ENCODE results near the gene DDX31. TPM values are rescaled to one million over a fixed set of nuclear protein-coding genes. Genes with fewer than 3 reads are reported as not detected.
A peak's percentile ranks its signal among the peaks of the same experiment; 100 is the strongest.

DDX31 gene
- total RNA-seq, 1 donor from 2014 or later, result 15.1 TPM

DNA sequence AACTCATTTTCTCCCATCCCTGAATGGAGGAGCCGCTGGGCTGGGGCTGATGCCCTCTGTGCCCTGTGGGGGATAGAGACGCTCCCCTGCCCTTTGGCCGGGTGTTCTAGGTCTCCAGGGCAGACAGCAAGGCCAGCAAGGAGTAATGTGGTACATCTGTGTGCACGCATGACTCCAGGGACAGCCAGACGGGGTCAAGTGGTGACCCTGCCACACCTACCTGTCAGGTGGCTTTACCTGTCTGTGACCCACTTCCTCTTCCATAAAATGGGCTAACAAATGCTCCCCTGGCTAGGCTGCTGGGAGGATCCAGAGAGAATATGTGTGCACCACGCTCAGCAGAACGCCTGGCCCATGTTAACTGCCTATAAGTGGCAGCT, 122.7 kb downstream of the DDX31 start:
- TF ChIP-seq, protein P1, sequence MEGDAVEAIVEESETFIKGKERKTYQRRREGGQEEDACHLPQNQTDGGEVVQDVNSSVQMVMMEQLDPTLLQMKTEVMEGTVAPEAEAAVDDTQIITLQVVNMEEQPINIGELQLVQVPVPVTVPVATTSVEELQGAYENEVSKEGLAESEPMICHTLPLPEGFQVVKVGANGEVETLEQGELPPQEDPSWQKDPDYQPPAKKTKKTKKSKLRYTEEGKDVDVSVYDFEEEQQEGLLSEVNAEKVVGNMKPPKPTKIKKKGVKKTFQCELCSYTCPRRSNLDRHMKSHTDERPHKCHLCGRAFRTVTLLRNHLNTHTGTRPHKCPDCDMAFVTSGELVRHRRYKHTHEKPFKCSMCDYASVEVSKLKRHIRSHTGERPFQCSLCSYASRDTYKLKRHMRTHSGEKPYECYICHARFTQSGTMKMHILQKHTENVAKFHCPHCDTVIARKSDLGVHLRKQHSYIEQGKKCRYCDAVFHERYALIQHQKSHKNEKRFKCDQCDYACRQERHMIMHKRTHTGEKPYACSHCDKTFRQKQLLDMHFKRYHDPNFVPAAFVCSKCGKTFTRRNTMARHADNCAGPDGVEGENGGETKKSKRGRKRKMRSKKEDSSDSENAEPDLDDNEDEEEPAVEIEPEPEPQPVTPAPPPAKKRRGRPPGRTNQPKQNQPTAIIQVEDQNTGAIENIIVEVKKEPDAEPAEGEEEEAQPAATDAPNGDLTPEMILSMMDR (IDR thresholded peaks at IDR 0.05; ENCODE audit: insufficient read depth, low read length, poor library complexity, severe bottlenecking), result no peak
- peaks cover 27% of the 10 kb centered on the region for H3K27me3 ChIP-seq (ENCODE audit: control insufficient read depth, insufficient read depth, low read length)
- no peak overlapping the region for H3K4me3 ChIP-seq (ENCODE audit: low read depth, low read length)
- no peak for DNase-seq (ENCODE audit: low read depth)
- H3K36me3 ChIP-seq (ENCODE audit: control insufficient read depth, insufficient read depth, low read length), result no peaks in the 10 kb centered on the region

GRCh38 chr9:132546148-132547051, 123.4 kb downstream of the DDX31 start:
- no peak for DNase-seq (ENCODE audit: low read depth)
- Histone ChIP-seq H3K4me3 (ENCODE audit: low read depth, low read length) (no peak overlapping the region), H3K27me3 (ENCODE audit: control insufficient read depth, insufficient read depth, low read length) (peaks cover 22% of the 10 kb centered on the region), H3K36me3 (ENCODE audit: control insufficient read depth, insufficient read depth, low read length) (no peaks in the 10 kb centered on the region)
- TF ChIP-seq, protein P1 (IDR thresholded peaks at IDR 0.05; ENCODE audit: insufficient read depth, low read length, poor library complexity, severe bottlenecking), result peak; percentile 66

GRCh38 chr9:132545578-132545977, 124.2 kb downstream of the DDX31 start:
- TF ChIP-seq, protein P1 (IDR thresholded peaks at IDR 0.05; ENCODE audit: insufficient read depth, low read length, poor library complexity, severe bottlenecking), result no peak
- DNase-seq (ENCODE audit: low read depth), result no peak
- no peaks in the 10 kb centered on the region for H3K36me3 ChIP-seq (ENCODE audit: control insufficient read depth, insufficient read depth, low read length)
- no peak overlapping the region for H3K4me3 ChIP-seq (ENCODE audit: low read depth, low read length)
- H3K27me3 ChIP-seq (ENCODE audit: control insufficient read depth, insufficient read depth, low read length), result peaks cover 22% of the 10 kb centered on the region

- no peaks in the 10 kb centered on the region for H3K36me3 ChIP-seq (ENCODE audit: control insufficient read depth, insufficient read depth, low read length)
- no peak for DNase-seq (ENCODE audit: low read depth)
- no peak overlapping the region for H3K4me3 ChIP-seq (ENCODE audit: low read depth, low read length)
- H3K27me3 ChIP-seq (ENCODE audit: control insufficient read depth, insufficient read depth, low read length), result peaks cover 22% of the 10 kb centered on the region
- TF ChIP-seq, protein P1 (IDR thresholded peaks at IDR 0.05; ENCODE audit: insufficient read depth, low read length, poor library complexity, severe bottlenecking), result no peak
Observed at GRCh38 chr9:132543960-132544359, 125.8 kb downstream of the DDX31 start.

- TF ChIP-seq, protein P1 (IDR thresholded peaks at IDR 0.05; ENCODE audit: insufficient read depth, low read length, poor library complexity, severe bottlenecking), result no peak
- Histone ChIP-seq H3K4me3 (ENCODE audit: low read depth, low read length) (no peak overlapping the region), H3K36me3 (ENCODE audit: control insufficient read depth, insufficient read depth, low read length) (no peaks in the 10 kb centered on the region), H3K27me3 (ENCODE audit: control insufficient read depth, insufficient read depth, low read length) (peaks cover 22% of the 10 kb centered on the region)
- no peak for DNase-seq (ENCODE audit: low read depth)
Observed at GRCh38 chr9:132543251-132543650, 126.5 kb downstream of the DDX31 start.

Other genes starting within 250 kb of the DDX31 start
- not detected in 2 replicates for gene BARHL1, start 87.4 kb downstream of the DDX31 start, total RNA-seq
- gene GTF3C4, start 481 bp upstream of the DDX31 start, total RNA-seq, result 17.9 and 21.3 TPM in 2 replicates
- gene AK8, start 208.3 kb upstream of the DDX31 start, total RNA-seq, result 1.6 and 2.0 TPM in 2 replicates
- 4.0 and 6.9 TPM in 2 replicates for gene SPACA9, start 208.9 kb upstream of the DDX31 start, total RNA-seq

Measured in kidney epithelial cell (primary cell).